COLO668 (cell line): ENCODE data around the gene HNRNPA1.
"Not testable (repeated sequence)": the region's sequence is repeated elsewhere in the genome, so short reads cannot be mapped to it uniquely, and the experiment has no call there.

Source experiments
- DNase-seq: peaks from one replicate; lab custom pipeline; 2025; ENCODE audit not compliant: unreplicated experiment; lab: John Stamatoyannopoulos, UW

HNRNPA1 gene

GRCh38 chr12:54273981-54274380, 6.5 kb upstream of the HNRNPA1 start:
- no peak for DNase-seq

DNA sequence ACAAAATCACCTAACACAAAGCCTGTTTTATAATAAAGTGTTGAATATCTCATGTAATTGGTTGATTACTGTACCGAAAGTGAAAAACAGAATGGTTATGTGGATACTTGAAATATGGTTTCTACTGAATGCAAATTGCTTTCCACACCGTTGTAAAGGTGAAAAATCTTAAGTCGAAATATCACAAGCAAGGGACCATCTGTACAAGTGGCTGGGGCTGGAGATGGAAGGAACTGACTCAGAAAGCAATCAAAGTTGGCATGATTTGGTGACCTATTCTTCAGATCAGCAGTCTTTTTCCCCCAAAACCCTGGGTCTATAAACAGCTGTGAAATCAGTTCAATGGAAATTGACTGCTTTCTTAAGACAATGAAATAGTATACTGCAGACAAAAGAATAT, 4.2 kb upstream of the HNRNPA1 start:
- DNase-seq: no peak

GRCh38 chr12:54277823-54278276, 2.7 kb upstream of the HNRNPA1 start:
- DNase-seq: no peak

- DNase-seq: no peak
These were observed 1.3 kb upstream of the HNRNPA1 start for GRCh38 chr12:54279227-54279631.

DNA sequence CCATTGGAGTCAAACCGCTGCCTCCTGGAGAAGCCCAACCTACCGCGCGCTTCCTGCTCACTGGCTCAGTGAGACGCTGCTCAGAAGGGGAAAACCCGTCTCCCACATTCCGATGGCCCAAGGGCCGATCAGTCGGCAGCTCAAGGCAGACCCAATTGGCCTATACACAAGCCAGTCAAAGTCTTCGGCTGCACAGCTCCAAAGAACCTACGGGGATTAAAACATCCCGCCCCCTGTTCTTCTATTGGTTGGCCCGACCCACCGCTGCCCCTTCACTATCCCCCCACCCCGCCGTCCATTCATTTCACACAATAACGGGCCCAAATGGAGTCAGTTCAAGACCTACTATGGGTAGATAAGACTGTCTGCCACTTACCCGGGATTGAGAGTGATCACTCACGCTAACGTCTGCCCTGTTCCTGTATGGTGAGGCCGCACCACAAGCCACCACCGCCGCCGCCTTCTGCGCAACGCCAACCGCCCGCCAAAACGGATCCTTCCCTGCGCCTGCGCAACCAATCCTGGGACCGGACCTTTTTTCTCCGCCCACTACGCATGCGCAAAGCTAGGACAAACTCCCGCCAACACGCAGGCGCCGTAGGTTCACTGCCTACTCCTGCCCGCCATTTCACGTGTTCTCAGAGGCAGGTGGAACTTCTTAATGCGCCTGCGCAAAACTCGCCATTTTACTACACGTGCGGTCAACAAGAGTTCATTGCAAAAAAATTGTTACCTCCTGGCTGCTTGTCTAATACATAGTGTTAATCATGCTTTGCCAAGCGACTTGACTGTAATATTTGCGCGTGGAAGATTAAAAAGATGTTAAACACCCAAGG, 676 bp upstream of the HNRNPA1 start, which contains the start of gene CBX5:
TSS of gene CBX5 (minus strand) at position 491 of the 836 bp plus-strand sequence. CDS start 22,472 bp downstream, outside the sequence.
- DNase-seq: peak; percentile 95

DNA sequence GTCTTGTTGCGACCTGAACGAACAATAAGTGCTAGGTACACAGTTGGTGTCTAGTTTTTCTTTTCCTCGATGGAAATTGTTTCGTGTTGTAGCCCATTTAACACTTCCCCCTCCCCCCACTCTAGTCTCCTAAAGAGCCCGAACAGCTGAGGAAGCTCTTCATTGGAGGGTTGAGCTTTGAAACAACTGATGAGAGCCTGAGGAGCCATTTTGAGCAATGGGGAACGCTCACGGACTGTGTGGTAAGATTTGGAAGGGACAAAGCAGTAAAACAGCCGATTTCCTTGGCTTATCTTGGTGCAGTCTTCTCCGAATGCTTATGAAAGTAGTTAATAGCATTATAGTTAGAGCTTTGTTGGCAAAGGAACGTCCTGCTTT, 724 bp downstream of the HNRNPA1 start:
- not testable (repeated sequence) for DNase-seq

GRCh38 chr12:54281694-54282093, 1.2 kb downstream of the HNRNPA1 start:
- DNase-seq: not testable (repeated sequence)

GRCh38 chr12:54282949-54283593, 2.5 kb downstream of the HNRNPA1 start:
- no peak for DNase-seq

DNA sequence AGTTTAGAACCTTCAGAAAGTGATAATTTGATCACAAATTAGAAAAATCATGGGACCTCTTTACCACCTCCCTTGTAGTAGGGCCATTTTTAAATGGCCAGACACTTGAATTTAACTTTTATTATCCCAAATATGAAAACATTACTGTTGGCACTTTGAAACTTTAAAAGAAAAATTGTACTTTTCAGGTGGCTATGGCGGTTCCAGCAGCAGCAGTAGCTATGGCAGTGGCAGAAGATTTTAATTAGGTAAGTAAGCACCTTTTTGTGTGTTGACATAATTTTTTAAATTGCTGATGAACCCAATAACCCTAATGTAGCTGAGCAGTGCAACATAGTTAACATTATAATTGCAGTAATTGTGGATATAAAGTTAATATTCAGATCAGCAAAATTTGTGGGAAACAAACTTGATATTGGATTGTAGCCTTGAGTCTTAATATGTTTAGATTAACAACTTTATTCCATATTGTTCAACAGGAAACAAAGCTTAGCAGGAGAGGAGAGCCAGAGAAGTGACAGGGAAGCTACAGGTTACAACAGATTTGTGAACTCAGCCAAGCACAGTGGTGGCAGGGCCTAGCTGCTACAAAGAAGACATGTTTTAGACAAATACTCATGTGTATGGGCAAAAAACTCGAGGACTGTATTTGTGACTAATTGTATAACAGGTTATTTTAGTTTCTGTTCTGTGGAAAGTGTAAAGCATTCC, 3.7 kb downstream of the HNRNPA1 start:
- DNase-seq: not testable (repeated sequence)

GRCh38 chr12:54285150-54286041, 4.9 kb downstream of the HNRNPA1 start:
- no peak for DNase-seq

DNA sequence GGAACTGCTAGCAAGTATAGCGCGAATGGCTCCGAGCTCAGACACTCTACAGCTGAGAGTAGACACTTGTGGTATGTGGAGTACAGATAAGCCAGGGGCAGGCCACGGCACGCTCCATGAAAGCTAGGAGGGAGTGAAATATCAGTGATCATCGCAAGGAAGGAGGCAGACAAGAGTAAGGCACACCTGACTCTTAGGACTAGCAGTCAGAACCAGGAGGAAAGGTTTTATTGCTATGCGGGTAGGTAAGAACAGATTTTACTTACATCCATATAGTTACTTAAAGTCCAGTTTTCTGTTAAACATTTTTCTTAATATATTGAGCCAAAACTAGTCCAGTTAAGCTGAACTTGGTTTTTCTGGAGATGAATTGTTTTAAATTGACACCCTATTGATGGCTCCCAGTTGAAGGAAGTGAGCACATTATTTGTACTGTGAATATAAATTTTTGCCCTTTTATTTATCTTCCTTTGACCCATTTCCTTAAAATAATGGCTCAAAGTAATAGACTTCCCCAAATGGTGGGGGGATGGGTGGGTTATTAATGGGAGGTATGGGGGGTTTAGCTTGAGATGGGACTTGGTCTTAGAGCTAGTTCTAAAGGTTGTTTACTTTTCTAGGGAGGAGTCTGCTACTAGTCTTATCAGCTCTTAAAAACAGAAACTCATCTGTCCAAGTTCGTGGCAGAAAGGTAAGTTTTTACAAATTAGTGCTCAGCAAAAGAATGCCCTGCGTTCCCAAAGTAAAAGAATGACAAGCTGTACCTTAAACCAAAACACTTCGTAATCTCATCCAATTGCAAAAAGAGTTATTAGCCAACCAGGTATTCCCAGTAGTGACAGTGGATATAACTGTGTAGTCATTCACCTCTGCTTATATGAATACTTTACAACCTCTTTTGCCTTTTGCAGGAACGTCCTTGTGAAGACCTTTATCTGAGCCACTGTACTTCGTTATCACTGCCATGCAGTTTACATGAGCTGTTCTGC, 5.8 kb downstream of the HNRNPA1 start:
- no peak for DNase-seq

DNA sequence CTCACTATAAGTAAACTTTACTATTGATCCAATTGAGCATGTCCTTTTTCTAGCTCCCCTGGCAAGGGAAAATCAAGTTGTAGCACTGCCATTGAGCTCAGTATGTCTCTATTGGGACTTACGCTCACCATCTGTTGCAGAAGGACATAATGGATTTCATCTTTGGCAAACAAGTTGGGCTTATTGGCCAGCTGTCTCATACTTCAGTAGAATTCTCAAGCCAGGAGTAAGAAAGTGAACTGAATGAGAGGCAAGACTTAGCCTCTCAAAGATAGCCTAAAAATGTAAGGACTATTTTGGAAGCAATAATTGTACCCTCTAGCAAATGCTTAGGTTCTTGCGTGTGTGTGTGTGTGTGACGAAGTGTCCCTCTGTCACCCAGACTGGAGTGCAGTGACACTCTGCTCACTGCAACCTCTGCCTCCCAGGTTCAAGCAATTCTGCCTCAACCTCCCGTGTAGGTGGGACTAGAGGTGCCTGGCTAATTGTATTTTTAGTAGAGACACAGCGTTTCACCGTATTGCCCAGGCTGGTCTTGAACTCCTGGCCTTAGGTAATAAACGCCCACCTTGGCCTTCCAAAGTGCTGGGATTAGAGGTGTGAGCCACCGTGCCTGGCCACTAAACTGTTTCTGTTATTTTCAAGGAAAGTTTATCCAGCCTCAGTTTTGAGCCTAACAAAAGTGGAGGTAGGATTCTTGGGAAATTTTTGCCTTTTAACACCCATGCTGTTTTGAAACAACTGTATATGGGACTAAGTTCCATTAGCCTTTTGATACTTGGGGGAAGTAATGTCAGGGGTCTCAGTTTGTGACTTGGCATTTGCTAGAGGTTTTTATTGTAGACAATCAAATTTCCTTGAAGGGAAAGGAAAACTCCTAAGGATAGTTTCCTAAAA, 7.0 kb downstream of the HNRNPA1 start:
- no peak for DNase-seq

- no peak for DNase-seq
These were observed 11.8 kb downstream of the HNRNPA1 start for GRCh38 chr12:54292083-54292930.

- DNase-seq: no peak
These were observed 12.4 kb downstream of the HNRNPA1 start for GRCh38 chr12:54292931-54293241.

- peak; percentile 32 for DNase-seq
These were observed 13.8 kb downstream of the HNRNPA1 start for GRCh38 chr12:54294152-54294952.

DNA sequence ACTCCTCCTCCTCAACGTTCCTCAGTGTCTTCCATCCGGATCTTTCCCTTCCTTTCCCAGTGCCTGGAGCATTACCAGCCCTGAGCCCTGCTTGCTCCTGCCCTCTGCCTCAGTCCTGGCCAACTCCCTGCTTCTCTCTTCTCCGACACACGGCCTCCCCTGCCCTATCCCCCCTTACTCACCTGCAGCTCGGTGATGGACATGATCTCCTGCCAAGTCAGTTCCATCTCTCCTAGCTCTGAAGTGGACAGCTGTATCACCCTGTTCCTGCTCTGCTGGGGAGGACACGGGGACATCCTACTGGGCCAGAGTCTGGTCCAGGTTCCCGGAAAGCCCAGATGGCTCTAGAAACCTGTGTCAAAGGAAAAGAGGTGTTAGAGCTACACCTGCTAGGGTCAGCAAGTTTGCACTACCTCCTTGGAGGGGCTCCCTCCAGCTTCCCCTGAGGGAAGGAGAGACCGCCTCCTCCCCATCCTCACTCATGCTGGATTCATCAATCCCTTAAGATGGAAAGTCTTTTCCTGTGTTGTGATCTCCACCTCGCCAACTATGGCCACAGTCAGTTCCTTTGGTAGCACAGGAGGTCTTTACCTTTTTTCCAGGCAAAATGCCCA, 14.5 kb downstream of the HNRNPA1 start:
- no peak for DNase-seq
